GM12892 (cell line): ENCODE results near the gene GSTM3.

Experiments
- POLR2AphosphoS5 ChIP-seq: IDR thresholded peaks from 2 replicates; pipeline ENCODE4 v1.6.1; 2011; ENCODE audit warnings: low read depth, low read length, control low read depth
- TAF1 ChIP-seq: IDR thresholded peaks from 2 replicates; pipeline ENCODE4 v1.6.1; 2011; ENCODE audit warnings: low read depth, mild to moderate bottlenecking, control low read depth, low read length, borderline replicate concordance

GRCh38 chr1:109732390-109732881, 8.4 kb downstream of the GSTM3 start:
- no peak for TF ChIP-seq TAF1
- no peak for TF ChIP-seq POLR2AphosphoS5
